ENCODE data around the gene SMPDL3A. TPM values are rescaled to one million over a fixed set of nuclear protein-coding genes. Genes with fewer than 3 reads are reported as not detected.

The SMPDL3A gene
- total RNA-seq, 1 experiment from 2014 or later: 0.59 TPM

DNA sequence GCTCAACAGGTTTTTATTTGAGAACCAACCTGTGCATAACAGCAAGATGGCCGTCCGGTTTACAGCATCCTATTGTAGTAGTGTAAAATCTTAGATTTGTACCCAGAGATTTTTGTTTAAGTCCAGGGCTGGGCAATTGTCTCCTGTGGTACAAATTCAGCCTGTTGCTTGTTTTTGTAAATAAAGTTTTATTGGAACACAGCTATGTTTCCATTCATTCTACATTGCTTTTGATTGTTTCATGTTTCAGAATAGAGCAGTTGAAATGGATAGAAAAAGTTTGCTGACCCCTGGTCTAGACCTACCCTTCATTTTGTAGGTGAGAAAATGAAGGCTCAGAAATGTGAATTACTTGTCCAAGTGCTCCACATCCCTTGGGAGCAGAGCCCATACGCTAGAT lies 8.5 kb downstream of the SMPDL3A start:
- Histone ChIP-seq H4K8ac (replicated peaks; ENCODE audit: insufficient read length, low read depth, low read length) (no peak overlapping the region), H2BK5ac (ENCODE audit: insufficient read length, low read length) (no peak overlapping the region), H4K20me1 (ENCODE audit: control insufficient read depth, insufficient read depth, insufficient read length) (no peaks in the 10 kb centered on the region), H3K4ac (ENCODE audit: low read depth, low read length) (no peak overlapping the region), H3K9ac (ENCODE audit: extremely low read depth, insufficient read length, low read length) (no peak overlapping the region), H3K4me1 (ENCODE audit: insufficient read depth, low read length) (no peaks in the 10 kb centered on the region), H2BK12ac (ENCODE audit: insufficient read length, low read depth, low read length) (no peak overlapping the region), H3K79me2 (ENCODE audit: insufficient read depth, low read length) (no peaks in the 10 kb centered on the region), H2BK15ac (ENCODE audit: low read depth, low read length) (no peak overlapping the region), H3K27ac (ENCODE audit: insufficient read length, low read depth, low read length) (no peak overlapping the region), H3K79me1 (ENCODE audit: insufficient read depth, low read depth, low read length, poor library complexity, severe bottlenecking) (no peaks in the 10 kb centered on the region), H3K56ac (ENCODE audit: insufficient read length, low read depth, low read length) (no peak overlapping the region), H4K91ac (ENCODE audit: insufficient read length, low read depth, low read length) (no peak overlapping the region), H3K23me2 (ENCODE audit: insufficient read length, low read depth, low read length, poor library complexity, severe bottlenecking) (no peaks in the 10 kb centered on the region), H3K18ac (ENCODE audit: insufficient read length, low read depth, low read length) (no peak overlapping the region), H3K4me2 (ENCODE audit: insufficient read depth, insufficient read length, low read length) (no peak overlapping the region), H4K5ac (ENCODE audit: insufficient read length, low read depth, low read length) (no peak overlapping the region), H2AFZ (ENCODE audit: low read length) (no peak overlapping the region), H3K23ac (ENCODE audit: insufficient read length, low read depth, low read length) (no peak overlapping the region), H3K14ac (ENCODE audit: insufficient read depth, low read length) (no peak overlapping the region), H3K9me3 (ENCODE audit: control insufficient read depth, low read depth, low read length) (no peaks in the 10 kb centered on the region), H3K27me3 (ENCODE audit: insufficient read depth, low read length) (no peaks in the 10 kb centered on the region), H2BK20ac (ENCODE audit: low read depth, low read length, poor library complexity, severe bottlenecking) (no peak overlapping the region), H2AK5ac (ENCODE audit: insufficient read length, low read length) (no peak overlapping the region), H2BK120ac (ENCODE audit: low read depth, low read length, poor library complexity, severe bottlenecking) (no peak overlapping the region), H3T11ph (ENCODE audit: low read length) (no peak overlapping the region)
- TF ChIP-seq, protein P1, sequence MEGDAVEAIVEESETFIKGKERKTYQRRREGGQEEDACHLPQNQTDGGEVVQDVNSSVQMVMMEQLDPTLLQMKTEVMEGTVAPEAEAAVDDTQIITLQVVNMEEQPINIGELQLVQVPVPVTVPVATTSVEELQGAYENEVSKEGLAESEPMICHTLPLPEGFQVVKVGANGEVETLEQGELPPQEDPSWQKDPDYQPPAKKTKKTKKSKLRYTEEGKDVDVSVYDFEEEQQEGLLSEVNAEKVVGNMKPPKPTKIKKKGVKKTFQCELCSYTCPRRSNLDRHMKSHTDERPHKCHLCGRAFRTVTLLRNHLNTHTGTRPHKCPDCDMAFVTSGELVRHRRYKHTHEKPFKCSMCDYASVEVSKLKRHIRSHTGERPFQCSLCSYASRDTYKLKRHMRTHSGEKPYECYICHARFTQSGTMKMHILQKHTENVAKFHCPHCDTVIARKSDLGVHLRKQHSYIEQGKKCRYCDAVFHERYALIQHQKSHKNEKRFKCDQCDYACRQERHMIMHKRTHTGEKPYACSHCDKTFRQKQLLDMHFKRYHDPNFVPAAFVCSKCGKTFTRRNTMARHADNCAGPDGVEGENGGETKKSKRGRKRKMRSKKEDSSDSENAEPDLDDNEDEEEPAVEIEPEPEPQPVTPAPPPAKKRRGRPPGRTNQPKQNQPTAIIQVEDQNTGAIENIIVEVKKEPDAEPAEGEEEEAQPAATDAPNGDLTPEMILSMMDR (conservative IDR thresholded peaks at IDR 0.05): no peak
- Mint-ChIP-seq H3K27me3 (ENCODE audit: low read depth) (no peaks in the 10 kb centered on the region; the same call in 1 of the 2 replicates), H3K4me1 (peaks cover 8 to 10% of the 10 kb centered on the region in 2 experiments), H3K36me3 (ENCODE audit: insufficient read depth in 1 of 3, low read depth in 3 of 3) (no peaks in the 10 kb centered on the region), H3K4me3 (no peak overlapping the region), H3K9me3 (no peaks in the 10 kb centered on the region), H3K27ac (no peak overlapping the region)
- no CpG with 5 or more reads among the region's 3 CpGs for WGBS (ENCODE audit: extremely low coverage, insufficient read length, low lambda C conversion rate)
- DNase-seq: no peak
